Caco-2 (cell line): ENCODE measurements around the gene AKAP7. TPM values are rescaled to one million over a fixed set of nuclear protein-coding genes. Genes with fewer than 3 reads are reported as not detected.

Source experiments
- BruUV-seq: library from RNA; stranded (reverse); fragments of 400-500 nt; replicated peaks from 2 replicates; lab custom pipeline; 2021; lab: Mats Ljungman, UMichigan
- CTCF ChIA-PET: fragments of 300-600 bp; sonication (Branson Sonifier 250); formaldehyde crosslinking; loops from one replicate; lab custom pipeline; 2022; ENCODE audit warnings: antibody characterized with exemption; lab: Charles Lee
- POLR2A ChIA-PET: fragments of 300-600 bp; sonication (Branson Sonifier 250); formaldehyde crosslinking; loops from one replicate; lab custom pipeline; 2022; ENCODE audit warnings: antibody characterized with exemption; lab: Charles Lee
- DNase-seq, 2 experiments: peaks; one replicate each; pipeline versions ENCODE4 v3.0.0 to v3.0.0-alpha.2; 2020 to 2022
- H3K27me3 ChIP-seq: replicated peaks from 2 replicates; pipeline ENCODE4 v1.6.0; 2011; ENCODE audit warnings: low read length; ENCODE audit not compliant: control insufficient read depth, insufficient read depth
- H3K36me3 ChIP-seq: 2 replicates; pipeline ENCODE4 v1.5.1; 2011; ENCODE audit warnings: low read length; ENCODE audit not compliant: control insufficient read depth, insufficient read depth
- H3K4me1 ChIP-seq: fragments of 250-450 bp; sonication (Bioruptor Pico); 2 replicates; pipeline ENCODE4 v1.5.1; 2020; ENCODE audit warnings: mild to moderate bottlenecking
- H3K4me3 ChIP-seq: 2 replicates; pipeline ENCODE4 v1.5.1; 2011; ENCODE audit warnings: low read depth, mild to moderate bottlenecking, control low read depth, low read length
- H3K9me3 ChIP-seq: fragments of 250-450 bp; sonication (Bioruptor Pico); 2 replicates; pipeline ENCODE4 v1.5.1; 2020; ENCODE audit warnings: mild to moderate bottlenecking, moderate library complexity
- H3K27ac Mint-ChIP-seq: one replicate; pipeline ENCODE4 v1.8.0; 2022; ENCODE audit warnings: mixed read lengths; ENCODE audit not compliant: unreplicated experiment
- H3K27me3 Mint-ChIP-seq: one replicate; pipeline ENCODE4 v1.8.0; 2022; ENCODE audit warnings: mixed read lengths; ENCODE audit not compliant: insufficient read depth, unreplicated experiment
- H3K36me3 Mint-ChIP-seq: one replicate; pipeline ENCODE4 v1.8.0; 2022; ENCODE audit warnings: mild to moderate bottlenecking, mixed read lengths; ENCODE audit not compliant: insufficient read depth, unreplicated experiment
- H3K4me1 Mint-ChIP-seq: one replicate; pipeline ENCODE4 v1.8.0; 2022; ENCODE audit warnings: low read depth, mixed read lengths; ENCODE audit not compliant: unreplicated experiment
- H3K4me3 Mint-ChIP-seq: one replicate; pipeline ENCODE4 v1.8.0; 2022; ENCODE audit warnings: mild to moderate bottlenecking, moderate library complexity, mixed read lengths; ENCODE audit not compliant: unreplicated experiment
- H3K9me3 Mint-ChIP-seq: one replicate; pipeline ENCODE4 v1.8.0; 2022; ENCODE audit warnings: mixed read lengths; ENCODE audit not compliant: unreplicated experiment
- intact Hi-C: fragments of 100-400 bp; cut with micrococcal nuclease; formaldehyde crosslinking; loops from one replicate; pipeline ENCODE4 v1.10.0; 2022; ENCODE audit not compliant: unreplicated experiment
- total RNA-seq: library from RNA; stranded (reverse); gene quantifications from 2 replicates; pipeline ENCODE4 v1.2.3, GENCODE V29; 2022
- TF ChIP-seq, protein P1 (sequence below), 2 experiments: fragments of 200-600 bp in 1 of 2; IDR thresholded peaks; 1 replicate in 1 of 2; 2 replicates in 1 of 2; pipeline versions ENCODE4 v1.5.1 to v1.8.0; 2011 to 2022; ENCODE audit warnings: antibody characterized with exemption in 1 of 2, control low read depth in 1 of 2, inconsistent platforms in 1 of 2, low read depth in 1 of 2, low read length in 1 of 2, mild to moderate bottlenecking in 1 of 2, moderate library complexity in 1 of 2; ENCODE audit not compliant: insufficient read depth in 1 of 2, severe bottlenecking in 1 of 2, unreplicated experiment in 1 of 2

Gene AKAP7
- total RNA-seq, 1 experiment from 2014 or later: 5.6 TPM

DNA sequence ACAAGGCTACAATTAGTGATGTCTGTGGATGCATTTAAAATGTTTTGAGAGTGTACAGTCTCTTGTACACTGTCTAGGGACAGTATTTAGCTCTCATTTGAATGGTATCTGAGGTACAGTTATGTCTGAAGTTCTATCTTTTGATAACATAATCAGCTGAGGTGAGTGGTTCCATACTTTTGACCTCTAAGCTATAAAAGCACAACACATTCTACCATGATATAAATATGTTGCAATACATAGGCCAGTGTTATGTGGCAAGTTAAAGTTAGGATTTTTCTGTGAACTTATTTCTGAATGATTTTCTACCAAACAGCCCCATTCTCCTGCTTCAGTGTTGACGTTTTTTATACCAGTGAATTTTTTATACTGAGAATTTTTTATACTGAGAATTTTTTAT, 77.6 kb downstream of the AKAP7 start:
- H3K9me3 ChIP-seq: no peaks in the 10 kb centered on the region
- H3K9me3 Mint-ChIP-seq: no peaks in the 10 kb centered on the region
- TF ChIP-seq, protein P1, sequence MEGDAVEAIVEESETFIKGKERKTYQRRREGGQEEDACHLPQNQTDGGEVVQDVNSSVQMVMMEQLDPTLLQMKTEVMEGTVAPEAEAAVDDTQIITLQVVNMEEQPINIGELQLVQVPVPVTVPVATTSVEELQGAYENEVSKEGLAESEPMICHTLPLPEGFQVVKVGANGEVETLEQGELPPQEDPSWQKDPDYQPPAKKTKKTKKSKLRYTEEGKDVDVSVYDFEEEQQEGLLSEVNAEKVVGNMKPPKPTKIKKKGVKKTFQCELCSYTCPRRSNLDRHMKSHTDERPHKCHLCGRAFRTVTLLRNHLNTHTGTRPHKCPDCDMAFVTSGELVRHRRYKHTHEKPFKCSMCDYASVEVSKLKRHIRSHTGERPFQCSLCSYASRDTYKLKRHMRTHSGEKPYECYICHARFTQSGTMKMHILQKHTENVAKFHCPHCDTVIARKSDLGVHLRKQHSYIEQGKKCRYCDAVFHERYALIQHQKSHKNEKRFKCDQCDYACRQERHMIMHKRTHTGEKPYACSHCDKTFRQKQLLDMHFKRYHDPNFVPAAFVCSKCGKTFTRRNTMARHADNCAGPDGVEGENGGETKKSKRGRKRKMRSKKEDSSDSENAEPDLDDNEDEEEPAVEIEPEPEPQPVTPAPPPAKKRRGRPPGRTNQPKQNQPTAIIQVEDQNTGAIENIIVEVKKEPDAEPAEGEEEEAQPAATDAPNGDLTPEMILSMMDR (IDR thresholded peaks at IDR 0.05; ENCODE audit: insufficient read depth in 1 of 2, low read depth in 1 of 2, low read length in 1 of 2, severe bottlenecking in 1 of 2, unreplicated experiment in 1 of 2): no peak
- intact Hi-C loops: no loop called here
- POLR2A ChIA-PET: no interaction called here
- BruUV-seq: no TSS peak
- no peaks in the 10 kb centered on the region for H3K27me3 ChIP-seq
- CTCF ChIA-PET: no interaction called here
- H3K4me3 Mint-ChIP-seq: no peak overlapping the region
- H3K4me3 ChIP-seq: no peak overlapping the region
- H3K4me1 Mint-ChIP-seq: no peaks in the 10 kb centered on the region
- H3K4me1 ChIP-seq: 0 out of 2 replicates have a peak, but pooled peaks cover 3% of the 10 kb centered on the region
- H3K36me3 ChIP-seq: no peaks in the 10 kb centered on the region
- DNase-seq: no peak
- H3K27ac Mint-ChIP-seq: no peak overlapping the region
- H3K27me3 Mint-ChIP-seq: no peaks in the 10 kb centered on the region
- no peaks in the 10 kb centered on the region for H3K36me3 Mint-ChIP-seq

DNA sequence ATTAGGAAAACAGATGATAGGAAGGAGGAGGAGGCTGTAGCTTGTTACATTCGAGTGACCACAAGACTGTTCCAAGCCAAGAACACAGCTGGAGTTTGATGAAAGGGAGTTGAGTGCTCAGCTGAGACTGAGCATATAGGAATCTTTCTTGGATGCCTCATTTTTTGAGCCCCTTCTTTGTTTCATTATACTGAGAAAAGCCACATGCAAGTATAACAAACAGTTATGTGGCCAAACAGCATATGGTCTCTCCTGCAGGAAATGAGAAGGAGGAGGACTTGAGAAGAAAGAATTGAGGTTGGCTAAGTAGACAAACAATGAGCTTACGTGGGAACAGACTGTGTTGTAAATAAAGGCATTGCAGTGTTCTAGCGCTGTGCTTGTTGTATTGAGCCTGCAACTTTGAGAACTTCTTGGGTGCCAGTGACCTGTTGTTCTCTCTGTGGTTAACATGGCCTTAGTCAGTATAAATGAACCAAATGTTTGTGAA, 78.3 kb downstream of the AKAP7 start:
- TF ChIP-seq, protein P1 (IDR thresholded peaks at IDR 0.05; ENCODE audit: insufficient read depth in 1 of 2, low read depth in 1 of 2, low read length in 1 of 2, severe bottlenecking in 1 of 2, unreplicated experiment in 1 of 2): no peak
- H3K27ac Mint-ChIP-seq: no peak overlapping the region
- H3K36me3 Mint-ChIP-seq: no peaks in the 10 kb centered on the region
- no peaks in the 10 kb centered on the region for H3K27me3 ChIP-seq
- H3K36me3 ChIP-seq: no peaks in the 10 kb centered on the region
- no TSS peak for BruUV-seq
- 0 out of 2 replicates have a peak, but pooled peaks cover 3% of the 10 kb centered on the region for H3K4me1 ChIP-seq
- H3K27me3 Mint-ChIP-seq: no peaks in the 10 kb centered on the region
- H3K4me1 Mint-ChIP-seq: no peaks in the 10 kb centered on the region
- no peak for DNase-seq
- H3K4me3 ChIP-seq: no peak overlapping the region
- H3K9me3 Mint-ChIP-seq: no peaks in the 10 kb centered on the region
- intact Hi-C loops: no loop called here
- H3K4me3 Mint-ChIP-seq: no peak overlapping the region
- ChIA-PET CTCF (no interaction called here), POLR2A (no interaction called here)
- H3K9me3 ChIP-seq: no peaks in the 10 kb centered on the region

DNA sequence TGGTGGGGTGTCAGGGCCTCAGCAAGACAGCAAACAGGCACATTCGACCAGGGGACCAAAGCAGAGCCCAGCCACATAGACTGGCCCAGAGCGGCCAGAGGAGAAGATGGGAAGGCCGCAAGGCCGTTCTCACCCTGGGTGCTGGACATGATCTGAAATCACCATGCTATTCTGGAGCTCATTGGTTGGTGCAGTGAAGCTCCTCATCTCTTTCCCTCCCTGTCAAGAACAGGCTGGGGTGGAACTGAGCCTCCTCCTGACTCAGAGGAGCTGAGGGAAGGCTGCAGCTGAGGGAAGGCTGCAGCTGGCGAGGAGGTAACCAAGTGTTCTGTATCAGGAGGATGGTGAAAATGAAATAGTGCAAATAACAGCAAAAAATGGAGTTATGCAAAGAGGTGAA, 80.0 kb downstream of the AKAP7 start:
- Mint-ChIP-seq H3K4me3 (no peak overlapping the region), H3K27me3 (no peaks in the 10 kb centered on the region), H3K9me3 (no peaks in the 10 kb centered on the region), H3K27ac (no peak overlapping the region), H3K36me3 (no peaks in the 10 kb centered on the region), H3K4me1 (no peaks in the 10 kb centered on the region)
- ChIA-PET POLR2A (no interaction called here), CTCF (no interaction called here)
- Histone ChIP-seq H3K4me1 (0 out of 2 replicates have a peak, but pooled peaks cover 3% of the 10 kb centered on the region), H3K27me3 (no peaks in the 10 kb centered on the region), H3K36me3 (no peaks in the 10 kb centered on the region), H3K9me3 (no peaks in the 10 kb centered on the region), H3K4me3 (no peak overlapping the region)
- intact Hi-C loops: no loop called here
- no TSS peak for BruUV-seq
- DNase-seq: no peak
- TF ChIP-seq, protein P1 (IDR thresholded peaks at IDR 0.05; ENCODE audit: insufficient read depth in 1 of 2, low read depth in 1 of 2, low read length in 1 of 2, severe bottlenecking in 1 of 2, unreplicated experiment in 1 of 2): no peak
